BE2C (cell line): Measurements from ENCODE around the gene LHPP.

ENCODE experiments used
- DNase-seq: peaks from one replicate; pipeline ENCODE4 v3.0.0-alpha.2; 2020
- H3K27me3 ChIP-seq: fragments of 250-450 bp; sonication (Bioruptor Pico); 2 replicates; pipeline ENCODE4 v1.5.1; 2020; ENCODE audit warnings: mild to moderate bottlenecking
- H3K36me3 ChIP-seq: fragments of 250-450 bp; sonication (Bioruptor Pico); 2 replicates; pipeline ENCODE4 v1.5.1; 2020; ENCODE audit warnings: mild to moderate bottlenecking
- H3K4me1 ChIP-seq: fragments of 250-450 bp; sonication (Bioruptor Pico); 2 replicates; pipeline ENCODE4 v1.5.1; 2020
- H3K4me3 ChIP-seq: 2 replicates; pipeline ENCODE4 v1.5.1; 2011; ENCODE audit warnings: low read depth, low read length
- H3K9me3 ChIP-seq: fragments of 250-450 bp; sonication (Bioruptor Pico); 2 replicates; pipeline ENCODE4 v1.5.1; 2020
- TF ChIP-seq, protein P1 (sequence below): IDR thresholded peaks from 2 replicates; pipeline ENCODE4 v1.5.1; 2012; ENCODE audit warnings: mild to moderate bottlenecking, low read depth, low read length

LHPP gene

DNA sequence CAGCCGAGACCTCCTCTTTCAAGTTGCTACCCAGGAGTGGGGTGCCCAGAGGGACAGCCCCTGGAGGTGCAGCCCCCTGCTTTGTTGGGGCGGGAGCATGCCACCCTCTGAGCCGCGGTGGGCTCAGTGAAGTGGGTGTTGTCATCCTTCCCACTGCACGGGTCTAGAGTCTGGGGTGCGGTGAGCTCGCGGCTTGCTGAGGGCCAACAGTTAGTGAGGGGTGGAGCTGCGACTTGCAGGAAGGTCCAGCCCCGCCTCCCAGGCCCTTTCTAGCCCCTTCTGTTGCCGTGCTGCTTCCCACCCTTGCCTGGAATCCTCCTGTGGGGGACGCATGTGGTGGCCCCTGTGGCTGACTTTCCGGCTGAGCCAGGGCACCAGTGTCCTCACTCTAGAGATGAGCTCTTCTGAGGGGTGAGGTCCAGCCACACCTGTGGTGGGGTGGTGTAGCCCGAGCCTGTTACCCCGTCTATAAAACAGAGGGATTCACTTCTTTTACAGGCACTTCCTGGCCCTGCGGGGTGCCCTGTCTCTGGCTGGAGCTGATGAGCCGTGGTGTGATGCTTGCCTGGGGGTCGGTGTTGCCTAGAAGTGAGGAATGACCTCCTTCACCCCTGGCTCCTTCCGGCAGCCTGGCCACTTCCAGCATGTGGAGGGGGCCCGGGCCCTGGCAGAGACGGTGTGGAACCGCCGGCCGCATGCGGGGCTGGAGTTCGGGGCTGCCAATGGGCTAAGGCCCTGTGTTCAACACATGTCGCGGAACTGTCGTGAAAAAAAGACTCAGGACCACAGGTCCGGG, 154.6 kb downstream of the LHPP start:
- Histone ChIP-seq H3K36me3 (peaks cover 2% of the 10 kb centered on the region), H3K27me3 (no peaks in the 10 kb centered on the region), H3K4me1 (peaks cover 8% of the 10 kb centered on the region), H3K9me3 (no peaks in the 10 kb centered on the region), H3K4me3 (no peak overlapping the region)
- TF ChIP-seq, protein P1, sequence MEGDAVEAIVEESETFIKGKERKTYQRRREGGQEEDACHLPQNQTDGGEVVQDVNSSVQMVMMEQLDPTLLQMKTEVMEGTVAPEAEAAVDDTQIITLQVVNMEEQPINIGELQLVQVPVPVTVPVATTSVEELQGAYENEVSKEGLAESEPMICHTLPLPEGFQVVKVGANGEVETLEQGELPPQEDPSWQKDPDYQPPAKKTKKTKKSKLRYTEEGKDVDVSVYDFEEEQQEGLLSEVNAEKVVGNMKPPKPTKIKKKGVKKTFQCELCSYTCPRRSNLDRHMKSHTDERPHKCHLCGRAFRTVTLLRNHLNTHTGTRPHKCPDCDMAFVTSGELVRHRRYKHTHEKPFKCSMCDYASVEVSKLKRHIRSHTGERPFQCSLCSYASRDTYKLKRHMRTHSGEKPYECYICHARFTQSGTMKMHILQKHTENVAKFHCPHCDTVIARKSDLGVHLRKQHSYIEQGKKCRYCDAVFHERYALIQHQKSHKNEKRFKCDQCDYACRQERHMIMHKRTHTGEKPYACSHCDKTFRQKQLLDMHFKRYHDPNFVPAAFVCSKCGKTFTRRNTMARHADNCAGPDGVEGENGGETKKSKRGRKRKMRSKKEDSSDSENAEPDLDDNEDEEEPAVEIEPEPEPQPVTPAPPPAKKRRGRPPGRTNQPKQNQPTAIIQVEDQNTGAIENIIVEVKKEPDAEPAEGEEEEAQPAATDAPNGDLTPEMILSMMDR, result no peak
- no peak for DNase-seq

DNA sequence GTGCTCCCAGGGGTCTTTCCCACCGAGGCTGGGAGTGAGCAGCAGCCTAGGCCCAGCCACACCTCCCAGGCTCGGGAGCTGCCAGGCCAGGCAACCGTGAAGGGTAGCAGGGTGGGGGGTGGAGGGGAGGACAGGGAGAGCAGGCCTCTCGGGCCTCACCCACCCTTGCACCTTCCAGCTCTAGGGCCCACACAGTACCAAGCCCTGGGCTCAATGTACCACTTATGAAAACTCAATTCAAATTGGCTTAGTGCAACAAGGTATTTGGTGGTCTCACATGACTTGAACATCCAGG, 155.2 kb downstream of the LHPP start:
- Histone ChIP-seq H3K4me3 (no peak overlapping the region), H3K4me1 (peaks cover 8% of the 10 kb centered on the region), H3K36me3 (peaks cover 2% of the 10 kb centered on the region), H3K9me3 (no peaks in the 10 kb centered on the region), H3K27me3 (no peaks in the 10 kb centered on the region)
- TF ChIP-seq, protein P1, result no peak
- no peak for DNase-seq

- H3K9me3 ChIP-seq, result no peaks in the 10 kb centered on the region
- no peak overlapping the region for H3K4me3 ChIP-seq
- TF ChIP-seq, protein P1, result no peak
- peaks cover 5% of the 10 kb centered on the region for H3K36me3 ChIP-seq
- no peaks in the 10 kb centered on the region for H3K4me1 ChIP-seq
- DNase-seq, result no peak
- no peaks in the 10 kb centered on the region for H3K27me3 ChIP-seq
Measured at GRCh38 chr10:124618470-124619073, 156.9 kb downstream of the LHPP start.

GRCh38 chr10:124619195-124619594, 157.6 kb downstream of the LHPP start:
- H3K4me3 ChIP-seq, result no peak overlapping the region
- DNase-seq, result no peak
- H3K27me3 ChIP-seq, result no peaks in the 10 kb centered on the region
- TF ChIP-seq, protein P1, result no peak
- H3K4me1 ChIP-seq, result no peaks in the 10 kb centered on the region
- peaks cover 5% of the 10 kb centered on the region for H3K36me3 ChIP-seq
- H3K9me3 ChIP-seq, result no peaks in the 10 kb centered on the region

DNA sequence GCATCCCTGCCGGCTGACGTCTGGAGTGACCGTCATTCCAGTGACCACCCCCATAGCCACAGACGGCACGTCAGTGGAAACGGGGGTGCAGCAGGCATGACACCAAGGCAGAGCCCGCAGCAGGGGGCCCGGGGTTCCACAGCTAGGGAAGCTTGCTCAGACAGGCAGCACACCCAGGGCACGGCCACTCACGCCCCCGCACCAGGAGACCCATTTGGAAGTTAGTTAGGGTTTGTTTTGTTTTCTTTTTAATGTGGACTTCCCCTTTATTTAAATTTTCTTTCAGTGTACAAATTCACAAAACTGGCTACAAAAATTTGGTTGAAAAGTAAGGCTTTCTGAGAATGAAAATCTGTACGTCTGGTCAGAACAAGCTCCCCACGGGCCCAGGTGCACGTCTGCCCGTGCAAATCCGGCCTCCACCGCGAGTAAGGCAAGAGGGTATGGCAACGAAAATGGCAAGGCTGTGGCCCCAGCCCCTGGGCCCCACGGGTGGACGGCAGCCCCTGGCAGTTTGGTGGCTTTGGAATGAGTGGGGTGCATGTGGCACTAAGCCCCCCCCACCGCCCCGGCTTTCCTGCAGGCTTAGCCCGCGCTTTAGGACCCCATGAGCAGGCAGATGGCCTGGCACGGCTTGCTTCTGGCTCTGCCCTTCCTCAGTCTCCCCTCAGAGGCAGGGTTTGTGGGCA, 158.3 kb downstream of the LHPP start:
- DNase-seq, result no peak
- TF ChIP-seq, protein P1, result no peak
- H3K36me3 ChIP-seq, result peaks cover 5% of the 10 kb centered on the region
- H3K4me1 ChIP-seq, result no peaks in the 10 kb centered on the region
- H3K27me3 ChIP-seq, result no peaks in the 10 kb centered on the region
- no peak overlapping the region for H3K4me3 ChIP-seq
- H3K9me3 ChIP-seq, result no peaks in the 10 kb centered on the region

- H3K36me3 ChIP-seq, result peaks cover 5% of the 10 kb centered on the region
- TF ChIP-seq, protein P1, result no peak
- no peak for DNase-seq
- H3K4me3 ChIP-seq, result no peak overlapping the region
- H3K4me1 ChIP-seq, result no peaks in the 10 kb centered on the region
- H3K27me3 ChIP-seq, result no peaks in the 10 kb centered on the region
- H3K9me3 ChIP-seq, result no peaks in the 10 kb centered on the region
Measured at GRCh38 chr10:124621637-124622036, 160.0 kb downstream of the LHPP start.
